ENCODE data around the gene PPTC7.
"Not testable (repeated sequence)": the region's sequence is repeated elsewhere in the genome, so short reads cannot be mapped to it uniquely, and the experiment has no call there.

DNA sequence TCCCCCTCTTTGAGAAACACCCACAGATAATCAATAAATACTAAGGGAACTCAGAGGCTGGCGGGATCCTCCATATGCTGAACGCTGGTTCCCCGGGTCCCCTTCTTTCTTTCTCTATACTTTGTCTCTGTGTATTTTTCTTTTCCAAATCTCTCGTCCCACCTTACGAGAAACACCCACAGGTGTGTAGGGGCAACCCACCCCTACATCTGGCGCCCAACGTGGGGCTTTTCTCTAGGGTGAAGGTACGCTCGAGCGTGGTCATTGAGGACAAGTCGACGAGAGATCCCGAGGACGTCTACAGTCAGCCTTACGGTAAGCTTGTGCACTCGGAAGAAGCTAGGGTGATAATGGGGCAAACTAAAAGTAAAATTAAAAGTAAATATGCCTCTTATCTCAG lies 12.3 kb downstream of the PPTC7 start:
- TF ChIP-seq, protein P1, sequence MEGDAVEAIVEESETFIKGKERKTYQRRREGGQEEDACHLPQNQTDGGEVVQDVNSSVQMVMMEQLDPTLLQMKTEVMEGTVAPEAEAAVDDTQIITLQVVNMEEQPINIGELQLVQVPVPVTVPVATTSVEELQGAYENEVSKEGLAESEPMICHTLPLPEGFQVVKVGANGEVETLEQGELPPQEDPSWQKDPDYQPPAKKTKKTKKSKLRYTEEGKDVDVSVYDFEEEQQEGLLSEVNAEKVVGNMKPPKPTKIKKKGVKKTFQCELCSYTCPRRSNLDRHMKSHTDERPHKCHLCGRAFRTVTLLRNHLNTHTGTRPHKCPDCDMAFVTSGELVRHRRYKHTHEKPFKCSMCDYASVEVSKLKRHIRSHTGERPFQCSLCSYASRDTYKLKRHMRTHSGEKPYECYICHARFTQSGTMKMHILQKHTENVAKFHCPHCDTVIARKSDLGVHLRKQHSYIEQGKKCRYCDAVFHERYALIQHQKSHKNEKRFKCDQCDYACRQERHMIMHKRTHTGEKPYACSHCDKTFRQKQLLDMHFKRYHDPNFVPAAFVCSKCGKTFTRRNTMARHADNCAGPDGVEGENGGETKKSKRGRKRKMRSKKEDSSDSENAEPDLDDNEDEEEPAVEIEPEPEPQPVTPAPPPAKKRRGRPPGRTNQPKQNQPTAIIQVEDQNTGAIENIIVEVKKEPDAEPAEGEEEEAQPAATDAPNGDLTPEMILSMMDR (IDR thresholded peaks at IDR 0.05): not testable (repeated sequence)
- TF ChIP-seq ZFX (IDR thresholded peaks at IDR 0.05; ENCODE audit: borderline replicate concordance): not testable (repeated sequence)
